ENCODE results near the gene CRK.

DNA sequence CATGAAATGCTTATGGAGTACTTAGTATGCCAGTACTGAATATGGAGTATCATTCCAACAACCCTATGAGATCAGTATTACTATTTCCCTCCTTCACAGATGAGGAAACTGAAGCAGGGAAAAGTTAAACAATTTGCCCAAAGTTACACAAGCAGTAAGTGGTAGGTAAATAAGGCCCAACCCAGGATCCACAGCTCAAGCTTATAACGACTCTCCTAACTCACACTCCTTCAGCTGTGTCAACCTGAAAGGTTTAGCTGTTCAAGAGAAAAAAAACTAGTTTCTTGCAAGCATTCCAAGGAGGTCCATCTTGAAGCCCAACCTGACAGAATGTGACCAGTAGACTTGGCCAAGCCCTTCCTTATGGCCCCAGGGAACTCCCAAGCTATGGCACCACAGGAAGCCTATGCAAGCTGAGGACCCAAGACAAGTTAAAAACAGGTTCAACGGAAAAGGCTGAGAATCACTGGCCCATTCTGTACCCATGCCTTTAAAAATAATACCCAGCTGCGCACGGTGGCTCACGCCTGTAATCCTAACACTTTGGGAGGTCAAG lies 6.5 kb downstream of the CRK start:
- TF ChIP-seq POLR2A (IDR thresholded peaks at IDR 0.05) = no peak
- TF ChIP-seq, protein P1, sequence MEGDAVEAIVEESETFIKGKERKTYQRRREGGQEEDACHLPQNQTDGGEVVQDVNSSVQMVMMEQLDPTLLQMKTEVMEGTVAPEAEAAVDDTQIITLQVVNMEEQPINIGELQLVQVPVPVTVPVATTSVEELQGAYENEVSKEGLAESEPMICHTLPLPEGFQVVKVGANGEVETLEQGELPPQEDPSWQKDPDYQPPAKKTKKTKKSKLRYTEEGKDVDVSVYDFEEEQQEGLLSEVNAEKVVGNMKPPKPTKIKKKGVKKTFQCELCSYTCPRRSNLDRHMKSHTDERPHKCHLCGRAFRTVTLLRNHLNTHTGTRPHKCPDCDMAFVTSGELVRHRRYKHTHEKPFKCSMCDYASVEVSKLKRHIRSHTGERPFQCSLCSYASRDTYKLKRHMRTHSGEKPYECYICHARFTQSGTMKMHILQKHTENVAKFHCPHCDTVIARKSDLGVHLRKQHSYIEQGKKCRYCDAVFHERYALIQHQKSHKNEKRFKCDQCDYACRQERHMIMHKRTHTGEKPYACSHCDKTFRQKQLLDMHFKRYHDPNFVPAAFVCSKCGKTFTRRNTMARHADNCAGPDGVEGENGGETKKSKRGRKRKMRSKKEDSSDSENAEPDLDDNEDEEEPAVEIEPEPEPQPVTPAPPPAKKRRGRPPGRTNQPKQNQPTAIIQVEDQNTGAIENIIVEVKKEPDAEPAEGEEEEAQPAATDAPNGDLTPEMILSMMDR (IDR thresholded peaks at IDR 0.05) = no peak
- no peak for TF ChIP-seq POLR2AphosphoS5 (IDR thresholded peaks at IDR 0.05)

Measured in sigmoid colon (tissue), 4 donors.